ENCODE results near the gene SUMF1. TPM values are rescaled to one million over a fixed set of nuclear protein-coding genes. Genes with fewer than 3 reads are reported as not detected.

Gene SUMF1
- total and polyA plus RNA-seq, 2 of the 13 experiments (the other 11 are each of a cell fraction or from before 2014, with no cell fraction given): 18.5 to 28.9 TPM

- TF ChIP-seq ZNF580 (CRISPR knock-in tag; IDR thresholded peaks at IDR 0.05; ENCODE audit: borderline replicate concordance, low read depth): 0 out of 2 replicates have a peak, but pooled peaks have one; percentile 54
- no peak for TF ChIP-seq ZKSCAN5 (CRISPR knock-in tag; IDR thresholded peaks at IDR 0.05)
- peak; percentile 74; the same call in 1 of the 2 replicates for TF ChIP-seq IRF9 (CRISPR knock-in tag; IDR thresholded peaks at IDR 0.05; ENCODE audit: borderline replicate concordance)
- TF ChIP-seq POLR2AphosphoS2 (IDR thresholded peaks at IDR 0.05; ENCODE audit: low read depth, low read length): peak; percentile 92
- TF ChIP-seq GMEB1 (CRISPR knock-in tag; IDR thresholded peaks at IDR 0.05; ENCODE audit: borderline replicate concordance): peak; percentile 79; the same call in 1 of the 2 replicates
- peak; percentile 30; the same call in 1 of the 2 replicates for TF ChIP-seq CREB1 (IDR thresholded peaks at IDR 0.05)
- peak; percentile 79 for TF ChIP-seq CREB1 (CRISPR knock-in tag; IDR thresholded peaks at IDR 0.05)
- no peak for TF ChIP-seq ZXDC (CRISPR knock-in tag; IDR thresholded peaks at IDR 0.05)
- peak; percentile 90 for TF ChIP-seq ZNF350 (CRISPR knock-in tag; IDR thresholded peaks at IDR 0.05; ENCODE audit: borderline replicate concordance, low read depth)
- TF ChIP-seq SP2 (CRISPR knock-in tag; IDR thresholded peaks at IDR 0.05): no peak
- peak; percentile 78 for TF ChIP-seq GABPB1 (CRISPR knock-in tag; IDR thresholded peaks at IDR 0.05)
- 0 out of 2 replicates have a peak, but pooled peaks have one; percentile 47 for TF ChIP-seq POGZ (CRISPR knock-in tag; IDR thresholded peaks at IDR 0.05)
- TF ChIP-seq ZNF607 (CRISPR knock-in tag; IDR thresholded peaks at IDR 0.05; ENCODE audit: borderline replicate concordance): peak; percentile 81; the same call in 1 of the 2 replicates
- peak; percentile 84 for TF ChIP-seq ZNF619 (CRISPR knock-in tag; IDR thresholded peaks at IDR 0.05)
- TF ChIP-seq ZNF891 (CRISPR knock-in tag; IDR thresholded peaks at IDR 0.05): peak; percentile 17; the same call in 1 of the 2 replicates
- TF ChIP-seq ISL2 (CRISPR knock-in tag; IDR thresholded peaks at IDR 0.05): peak; percentile 62; the same call in 1 of the 2 replicates
- TF ChIP-seq TARDBP (CRISPR knock-in tag; IDR thresholded peaks at IDR 0.05): 0 out of 2 replicates have a peak, but pooled peaks have one; percentile 21
- 0 out of 2 replicates have a peak, but pooled peaks have one; percentile 61 for TF ChIP-seq TFE3 (CRISPR knock-in tag; IDR thresholded peaks at IDR 0.05)
- TF ChIP-seq TEAD3 (CRISPR knock-in tag; optimal IDR thresholded peaks at IDR 0.05; ENCODE audit: borderline replicate concordance): peak; percentile 19
- TF ChIP-seq ZC3H13 (CRISPR knock-in tag; IDR thresholded peaks at IDR 0.05): peak; percentile 63; the same call in 1 of the 2 replicates
Observed at GRCh38 chr3:4493014-4493940, 26.2 kb upstream of the SUMF1 start, which contains the start of gene ITPR1 (continued).
